ENCODE measurements around the gene RECK.

GRCh38 chr9:36110434-36110833 is 73.7 kb downstream of the RECK start:
- TF ChIP-seq CTCF (IDR thresholded peaks at IDR 0.05 in 4 of 5, conservative IDR thresholded peaks at IDR 0.05 in 1 of 5): no peak
- no peak for TF ChIP-seq POLR2A (IDR thresholded peaks at IDR 0.05)
